HG02943 (cell line): ENCODE results near the gene VWC2L.

Experiments used
- ATAC-seq: cut with Tn5 transposase; IDR thresholded peaks from one replicate; pipeline ENCODE4 v1.9.1; 2021; ENCODE audit warnings: mild to moderate bottlenecking, low read depth, moderate library complexity; ENCODE audit not compliant: unreplicated experiment

The VWC2L gene

GRCh38 chr2:214465363-214466146 is 54.7 kb downstream of the VWC2L start:
- no peak for ATAC-seq

GRCh38 chr2:214469728-214470127 is 58.9 kb downstream of the VWC2L start:
- ATAC-seq: no peak

- no peak for ATAC-seq
Observed at GRCh38 chr2:214471382-214471781, 60.5 kb downstream of the VWC2L start.

- no peak for ATAC-seq
Observed at GRCh38 chr2:214471990-214472389, 61.1 kb downstream of the VWC2L start.

GRCh38 chr2:214477305-214477704 is 66.5 kb downstream of the VWC2L start:
- no peak for ATAC-seq

- ATAC-seq: no peak
Observed at GRCh38 chr2:214481204-214481603, 70.3 kb downstream of the VWC2L start.

- no peak for ATAC-seq
Observed at GRCh38 chr2:214482728-214483127, 71.9 kb downstream of the VWC2L start.

GRCh38 chr2:214484239-214484638 is 73.4 kb downstream of the VWC2L start:
- ATAC-seq: no peak

GRCh38 chr2:214484701-214485100 is 73.8 kb downstream of the VWC2L start:
- no peak for ATAC-seq

- ATAC-seq: no peak
Observed at GRCh38 chr2:214489181-214489580, 78.3 kb downstream of the VWC2L start.

GRCh38 chr2:214489702-214490101 is 78.8 kb downstream of the VWC2L start:
- ATAC-seq: no peak

- ATAC-seq: no peak
Observed at GRCh38 chr2:214492152-214492551, 81.3 kb downstream of the VWC2L start.

GRCh38 chr2:214492608-214493007 is 81.8 kb downstream of the VWC2L start:
- ATAC-seq: no peak

- ATAC-seq: no peak
Observed at GRCh38 chr2:214497489-214497888, 86.6 kb downstream of the VWC2L start.

- ATAC-seq: no peak
Observed at GRCh38 chr2:214503568-214503967, 92.7 kb downstream of the VWC2L start.

GRCh38 chr2:214504599-214505376 is 93.9 kb downstream of the VWC2L start:
- no peak for ATAC-seq

- no peak for ATAC-seq
Observed at GRCh38 chr2:214507032-214507431, 96.2 kb downstream of the VWC2L start.

GRCh38 chr2:214514704-214515103 is 103.8 kb downstream of the VWC2L start:
- ATAC-seq: no peak

GRCh38 chr2:214515111-214515510 is 104.3 kb downstream of the VWC2L start:
- no peak for ATAC-seq

- ATAC-seq: no peak
Observed at GRCh38 chr2:214519258-214519818, 108.5 kb downstream of the VWC2L start.

GRCh38 chr2:214529021-214529420 is 118.2 kb downstream of the VWC2L start:
- no peak for ATAC-seq
